Measurements from ENCODE around the gene CFAP46. TPM values are rescaled to one million over a fixed set of nuclear protein-coding genes. Genes with fewer than 3 reads are reported as not detected.

Gene CFAP46
- polyA plus RNA-seq, 1 donor from 2014 or later: 2.6 TPM

DNA sequence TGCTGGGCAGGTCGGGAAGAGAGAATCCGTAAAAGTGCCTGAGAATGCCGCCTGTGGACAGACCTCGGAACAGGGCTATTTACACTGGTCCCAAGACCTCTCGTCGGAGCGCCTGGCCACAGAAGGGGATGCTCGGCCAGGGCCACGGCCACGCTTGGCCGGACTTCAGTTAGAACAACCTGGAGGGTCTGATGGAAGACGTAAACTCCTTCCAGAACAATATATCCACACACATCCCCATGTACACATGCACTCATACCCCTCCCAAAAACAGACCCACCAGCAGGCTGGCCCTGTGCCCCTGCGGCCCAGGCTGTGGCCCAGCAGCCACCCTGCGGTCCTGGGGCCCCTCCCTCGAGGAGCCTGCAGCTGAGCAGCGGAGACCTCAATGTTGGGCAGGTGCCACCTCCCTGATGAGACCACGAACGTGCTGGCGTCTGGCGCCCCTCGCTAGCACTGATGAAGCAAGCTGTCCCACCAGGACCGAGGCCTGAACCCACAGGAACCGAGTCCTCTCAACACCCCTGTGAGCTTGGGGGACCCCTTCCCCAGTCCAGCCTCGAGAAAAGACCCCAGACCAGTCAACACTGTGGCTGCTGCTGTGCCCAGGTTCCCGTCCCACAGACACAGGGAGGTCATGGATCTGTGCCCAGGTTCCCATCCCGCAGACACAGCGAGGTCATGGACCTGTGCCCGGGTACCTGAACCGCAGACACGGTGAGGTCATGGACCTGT is 8.9 kb downstream of the CFAP46 start:
- H3K27ac ChIP-seq (ENCODE audit: low read length): no peak overlapping the region
- H3K9me2 ChIP-seq (ENCODE audit: insufficient read depth, low read length): no peaks in the 10 kb centered on the region
- H3K9me3 ChIP-seq (ENCODE audit: low read length): no peaks in the 10 kb centered on the region
- no peak overlapping the region for H3K4me2 ChIP-seq (ENCODE audit: low read length)
- no peak overlapping the region for H2AFZ ChIP-seq (ENCODE audit: low read depth, low read length)
- no peak overlapping the region for H3K4me3 ChIP-seq (ENCODE audit: low read length)
- no peaks in the 10 kb centered on the region for H3F3A ChIP-seq (ENCODE audit: insufficient read depth, low read length, poor library complexity, severe bottlenecking)
- no peaks in the 10 kb centered on the region for H3K36me3 ChIP-seq (ENCODE audit: insufficient read depth, low read length)
- no peaks in the 10 kb centered on the region for H4K20me1 ChIP-seq (ENCODE audit: insufficient read depth)
- TF ChIP-seq, protein P1, sequence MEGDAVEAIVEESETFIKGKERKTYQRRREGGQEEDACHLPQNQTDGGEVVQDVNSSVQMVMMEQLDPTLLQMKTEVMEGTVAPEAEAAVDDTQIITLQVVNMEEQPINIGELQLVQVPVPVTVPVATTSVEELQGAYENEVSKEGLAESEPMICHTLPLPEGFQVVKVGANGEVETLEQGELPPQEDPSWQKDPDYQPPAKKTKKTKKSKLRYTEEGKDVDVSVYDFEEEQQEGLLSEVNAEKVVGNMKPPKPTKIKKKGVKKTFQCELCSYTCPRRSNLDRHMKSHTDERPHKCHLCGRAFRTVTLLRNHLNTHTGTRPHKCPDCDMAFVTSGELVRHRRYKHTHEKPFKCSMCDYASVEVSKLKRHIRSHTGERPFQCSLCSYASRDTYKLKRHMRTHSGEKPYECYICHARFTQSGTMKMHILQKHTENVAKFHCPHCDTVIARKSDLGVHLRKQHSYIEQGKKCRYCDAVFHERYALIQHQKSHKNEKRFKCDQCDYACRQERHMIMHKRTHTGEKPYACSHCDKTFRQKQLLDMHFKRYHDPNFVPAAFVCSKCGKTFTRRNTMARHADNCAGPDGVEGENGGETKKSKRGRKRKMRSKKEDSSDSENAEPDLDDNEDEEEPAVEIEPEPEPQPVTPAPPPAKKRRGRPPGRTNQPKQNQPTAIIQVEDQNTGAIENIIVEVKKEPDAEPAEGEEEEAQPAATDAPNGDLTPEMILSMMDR (IDR thresholded peaks at IDR 0.05; ENCODE audit: poor library complexity, severe bottlenecking): no peak
- TF ChIP-seq, protein P2, sequence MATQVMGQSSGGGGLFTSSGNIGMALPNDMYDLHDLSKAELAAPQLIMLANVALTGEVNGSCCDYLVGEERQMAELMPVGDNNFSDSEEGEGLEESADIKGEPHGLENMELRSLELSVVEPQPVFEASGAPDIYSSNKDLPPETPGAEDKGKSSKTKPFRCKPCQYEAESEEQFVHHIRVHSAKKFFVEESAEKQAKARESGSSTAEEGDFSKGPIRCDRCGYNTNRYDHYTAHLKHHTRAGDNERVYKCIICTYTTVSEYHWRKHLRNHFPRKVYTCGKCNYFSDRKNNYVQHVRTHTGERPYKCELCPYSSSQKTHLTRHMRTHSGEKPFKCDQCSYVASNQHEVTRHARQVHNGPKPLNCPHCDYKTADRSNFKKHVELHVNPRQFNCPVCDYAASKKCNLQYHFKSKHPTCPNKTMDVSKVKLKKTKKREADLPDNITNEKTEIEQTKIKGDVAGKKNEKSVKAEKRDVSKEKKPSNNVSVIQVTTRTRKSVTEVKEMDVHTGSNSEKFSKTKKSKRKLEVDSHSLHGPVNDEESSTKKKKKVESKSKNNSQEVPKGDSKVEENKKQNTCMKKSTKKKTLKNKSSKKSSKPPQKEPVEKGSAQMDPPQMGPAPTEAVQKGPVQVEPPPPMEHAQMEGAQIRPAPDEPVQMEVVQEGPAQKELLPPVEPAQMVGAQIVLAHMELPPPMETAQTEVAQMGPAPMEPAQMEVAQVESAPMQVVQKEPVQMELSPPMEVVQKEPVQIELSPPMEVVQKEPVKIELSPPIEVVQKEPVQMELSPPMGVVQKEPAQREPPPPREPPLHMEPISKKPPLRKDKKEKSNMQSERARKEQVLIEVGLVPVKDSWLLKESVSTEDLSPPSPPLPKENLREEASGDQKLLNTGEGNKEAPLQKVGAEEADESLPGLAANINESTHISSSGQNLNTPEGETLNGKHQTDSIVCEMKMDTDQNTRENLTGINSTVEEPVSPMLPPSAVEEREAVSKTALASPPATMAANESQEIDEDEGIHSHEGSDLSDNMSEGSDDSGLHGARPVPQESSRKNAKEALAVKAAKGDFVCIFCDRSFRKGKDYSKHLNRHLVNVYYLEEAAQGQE (IDR thresholded peaks at IDR 0.05; ENCODE audit: borderline replicate concordance): no peak
- TF ChIP-seq RAD21 (conservative IDR thresholded peaks at IDR 0.05) (no peak), MXI1 (conservative IDR thresholded peaks at IDR 0.05; ENCODE audit: poor library complexity, severe bottlenecking) (no peak), EZH2 (IDR thresholded peaks at IDR 0.05; ENCODE audit: borderline replicate concordance, insufficient read depth, low read length, poor library complexity, severe bottlenecking) (no peak), EP300 (conservative IDR thresholded peaks at IDR 0.05; ENCODE audit: poor library complexity, severe bottlenecking) (no peak), POLR2AphosphoS5 (IDR thresholded peaks at IDR 0.05) (no peak), SMC3 (conservative IDR thresholded peaks at IDR 0.05; ENCODE audit: poor library complexity) (no peak), TAF1 (IDR thresholded peaks at IDR 0.05; ENCODE audit: low read depth) (no peak)
- H3K27me3 ChIP-seq (ENCODE audit: insufficient read depth, low read depth, low read length): no peaks in the 10 kb centered on the region
- no peaks in the 10 kb centered on the region for H3K79me2 ChIP-seq (replicated peaks; ENCODE audit: insufficient read depth, low read length)
- H3K9ac ChIP-seq (ENCODE audit: low read length): no peak overlapping the region

- no peak overlapping the region for H3K4me2 ChIP-seq (ENCODE audit: low read length)
- H3K9me3 ChIP-seq (ENCODE audit: low read length): no peaks in the 10 kb centered on the region
- no peak overlapping the region for H3K27ac ChIP-seq (ENCODE audit: low read length)
- no peaks in the 10 kb centered on the region for H3K27me3 ChIP-seq (ENCODE audit: insufficient read depth, low read depth, low read length)
- H3K36me3 ChIP-seq (ENCODE audit: insufficient read depth, low read length): no peaks in the 10 kb centered on the region
- no peaks in the 10 kb centered on the region for H3F3A ChIP-seq (ENCODE audit: insufficient read depth, low read length, poor library complexity, severe bottlenecking)
- H2AFZ ChIP-seq (ENCODE audit: low read depth, low read length): no peak overlapping the region
- TF ChIP-seq, protein P1 (IDR thresholded peaks at IDR 0.05; ENCODE audit: poor library complexity, severe bottlenecking): no peak
- TF ChIP-seq RAD21 (conservative IDR thresholded peaks at IDR 0.05) (no peak), EZH2 (IDR thresholded peaks at IDR 0.05; ENCODE audit: borderline replicate concordance, insufficient read depth, low read length, poor library complexity, severe bottlenecking) (no peak), TAF1 (IDR thresholded peaks at IDR 0.05; ENCODE audit: low read depth) (no peak), MXI1 (conservative IDR thresholded peaks at IDR 0.05; ENCODE audit: poor library complexity, severe bottlenecking) (no peak), SMC3 (conservative IDR thresholded peaks at IDR 0.05; ENCODE audit: poor library complexity) (no peak), EP300 (conservative IDR thresholded peaks at IDR 0.05; ENCODE audit: poor library complexity, severe bottlenecking) (no peak), POLR2AphosphoS5 (IDR thresholded peaks at IDR 0.05) (no peak)
- TF ChIP-seq, protein P2 (IDR thresholded peaks at IDR 0.05; ENCODE audit: borderline replicate concordance): no peak
- no peaks in the 10 kb centered on the region for H4K20me1 ChIP-seq (ENCODE audit: insufficient read depth)
- H3K4me3 ChIP-seq (ENCODE audit: low read length): no peak overlapping the region
- no peaks in the 10 kb centered on the region for H3K79me2 ChIP-seq (replicated peaks; ENCODE audit: insufficient read depth, low read length)
- no peaks in the 10 kb centered on the region for H3K9me2 ChIP-seq (ENCODE audit: insufficient read depth, low read length)
- no peak overlapping the region for H3K9ac ChIP-seq (ENCODE audit: low read length)
Observed at GRCh38 chr10:132932461-132933307, 9.7 kb downstream of the CFAP46 start.

All from neural cell (in vitro differentiated cells).